ENCODE results near the gene FBXL15.

GRCh38 chr10:102435133-102435497 lies 14.5 kb downstream of the FBXL15 start:
- no peak for TF ChIP-seq POLR2A (IDR thresholded peaks at IDR 0.05)
- TF ChIP-seq CTCF (IDR thresholded peaks at IDR 0.05): no peak

Data from Peyer's patch (tissue), 4 donors.